22Rv1 (cell line): ENCODE data around the gene GALNS.

Source experiments
- ZFX ChIP-seq: fragments of 450-650 bp; IDR thresholded peaks from 2 replicates; pipeline ENCODE4 v1.6.1; 2017; ENCODE audit warnings: antibody characterized with exemption, borderline replicate concordance
- TF ChIP-seq, protein P1 (sequence below): fragments of 450-650 bp; IDR thresholded peaks from 2 replicates; pipeline ENCODE4 v1.5.1; 2017; ENCODE audit warnings: mild to moderate bottlenecking

DNA sequence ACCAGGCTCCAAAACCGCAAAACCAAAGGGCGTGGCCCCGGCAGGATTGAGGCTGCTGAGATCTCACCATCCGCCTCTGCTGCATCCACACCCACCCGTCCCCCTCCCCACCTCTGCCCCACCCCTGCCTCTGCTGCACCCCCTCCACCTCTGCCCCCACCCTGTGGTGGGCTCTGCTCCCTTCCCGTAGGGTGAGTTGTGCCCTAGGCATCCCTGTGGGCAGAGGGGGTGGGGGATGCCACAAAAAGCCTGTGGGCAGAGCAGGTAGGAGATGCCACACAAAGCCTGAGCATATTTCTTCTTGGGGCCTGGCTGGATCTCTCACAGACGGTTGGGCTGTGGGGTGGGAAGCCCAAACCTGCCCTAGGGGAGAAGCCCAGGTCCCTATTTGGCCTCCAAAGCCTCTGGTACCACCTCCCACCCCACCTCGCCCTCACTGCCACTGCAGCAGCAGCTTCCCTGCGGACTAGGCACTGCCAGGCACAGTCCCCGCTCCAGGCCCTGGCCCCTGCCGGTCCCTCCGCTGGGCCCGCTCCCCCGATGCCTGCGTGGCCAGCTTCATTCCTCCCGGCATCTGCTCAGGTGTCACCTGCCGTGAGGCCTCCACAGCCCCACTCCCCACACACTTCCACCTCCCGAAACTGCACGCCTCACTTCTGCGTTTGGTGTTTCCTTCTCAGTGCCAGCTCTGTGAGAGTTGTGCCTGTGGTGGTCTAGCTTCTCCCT, 21.0 kb upstream of the GALNS start:
- TF ChIP-seq, protein P1, sequence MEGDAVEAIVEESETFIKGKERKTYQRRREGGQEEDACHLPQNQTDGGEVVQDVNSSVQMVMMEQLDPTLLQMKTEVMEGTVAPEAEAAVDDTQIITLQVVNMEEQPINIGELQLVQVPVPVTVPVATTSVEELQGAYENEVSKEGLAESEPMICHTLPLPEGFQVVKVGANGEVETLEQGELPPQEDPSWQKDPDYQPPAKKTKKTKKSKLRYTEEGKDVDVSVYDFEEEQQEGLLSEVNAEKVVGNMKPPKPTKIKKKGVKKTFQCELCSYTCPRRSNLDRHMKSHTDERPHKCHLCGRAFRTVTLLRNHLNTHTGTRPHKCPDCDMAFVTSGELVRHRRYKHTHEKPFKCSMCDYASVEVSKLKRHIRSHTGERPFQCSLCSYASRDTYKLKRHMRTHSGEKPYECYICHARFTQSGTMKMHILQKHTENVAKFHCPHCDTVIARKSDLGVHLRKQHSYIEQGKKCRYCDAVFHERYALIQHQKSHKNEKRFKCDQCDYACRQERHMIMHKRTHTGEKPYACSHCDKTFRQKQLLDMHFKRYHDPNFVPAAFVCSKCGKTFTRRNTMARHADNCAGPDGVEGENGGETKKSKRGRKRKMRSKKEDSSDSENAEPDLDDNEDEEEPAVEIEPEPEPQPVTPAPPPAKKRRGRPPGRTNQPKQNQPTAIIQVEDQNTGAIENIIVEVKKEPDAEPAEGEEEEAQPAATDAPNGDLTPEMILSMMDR, result no peak
- TF ChIP-seq ZFX, result no peak
